Body of pancreas (tissue), 4 donors: ENCODE data around the gene TMEM170A. TPM values are rescaled to one million over a fixed set of nuclear protein-coding genes. Genes with fewer than 3 reads are reported as not detected.

Experiments used
- ATAC-seq: fragments of 150-250 bp; one replicate; pipeline ENCODE4 v1.9.1; 2016
- DNase-seq, 4 donors: peaks; one replicate each; pipeline ENCODE4 v3.0.0-alpha.2; 2019
- H3K27ac ChIP-seq, 4 donors: fragments of 200-600 bp; sonication (generic); 1 replicate in 3 of 4; 2 replicates in 1 of 4; pipeline versions ENCODE4 v1.5.1 to v1.6.1; 2016 to 2019; ENCODE audit warnings: mild to moderate bottlenecking in 1 of 4, mixed read lengths in 1 of 4, moderate library complexity in 1 of 4
- H3K27me3 ChIP-seq, 2 donors: fragments of 200-600 bp; sonication (generic); one replicate each; pipeline ENCODE4 v1.6.0; 2016; ENCODE audit warnings: mild to moderate bottlenecking in 1 of 2
- H3K36me3 ChIP-seq, 2 donors: fragments of 200-600 bp; sonication (generic); replicated peaks in 1 of 2; 2 replicates each; pipeline ENCODE4 v1.5.1; 2016; ENCODE audit warnings: low read depth in 2 of 2; ENCODE audit not compliant: insufficient read depth in 1 of 2
- H3K4me1 ChIP-seq: fragments of 200-600 bp; sonication (generic); one replicate; pipeline ENCODE4 v1.6.0; 2016
- H3K4me3 ChIP-seq, 2 donors: fragments of 200-600 bp; sonication (generic); 1 replicate in 1 of 2; 2 replicates in 1 of 2; pipeline ENCODE4 v1.5.1; 2016 to 2019
- H3K9me3 ChIP-seq, 3 donors: fragments of 200-600 bp; sonication (generic); 1 replicate in 2 of 3; 2 replicates in 1 of 3; pipeline ENCODE4 v1.5.1; 2016
- CTCF ChIP-seq, 7 experiments: fragments of 450-650 bp in 4 of 7; fragments of 200-600 bp in 3 of 7; sonication (generic) in 3 of 7; IDR thresholded peaks; one replicate each; pipeline ENCODE4 v1.5.1; 2016 to 2019; ENCODE audit warnings: antibody characterized with exemption in 7 of 7
- POLR2A ChIP-seq, 3 donors: fragments of 450-650 bp; IDR thresholded peaks; one replicate each; pipeline ENCODE4 v1.6.1; 2016; ENCODE audit warnings: antibody characterized with exemption in 3 of 3, mild to moderate bottlenecking in 2 of 3
- WGBS, 2 donors: methylation state at CpG; one replicate each; pipeline ENCODE4 v1.1.5; 2017; 5-methylcytosine and 5-hydroxymethylcytosine counted together
- intact Hi-C: fragments of 100-400 bp; cut with DNase I; formaldehyde crosslinking; loops from one replicate; pipeline ENCODE4 v1.15.1; 2023
- total RNA-seq, 2 donors: library from RNA; depleted of rRNA; stranded (reverse); fragments of >200 nt; gene quantifications; one replicate each; pipeline ENCODE4 v1.1.0, GENCODE V29; 2016

Gene TMEM170A
- total RNA-seq, 2 donors from 2014 or later: 17.1 TPM

GRCh38 chr16:75495076-75495674 lies 30.7 kb upstream of the TMEM170A start, which contains the start of gene CHST6:
TSS of gene CHST6 (minus strand) at chr16:75495441. CDS start at chr16:75479828, 15,613 bp downstream.
- H3K4me1 ChIP-seq: peaks cover 31% of the 10 kb centered on the region
- TF ChIP-seq CTCF (IDR thresholded peaks at IDR 0.05) (no peak), POLR2A (IDR thresholded peaks at IDR 0.05) (no peak)
- no peaks in the 10 kb centered on the region for H3K36me3 ChIP-seq
- WGBS, 2 donors: 7 to 8% methylated on average over 7 to 37 of the region's 43 CpGs
- DNase-seq (peak in 3 of 4 donors; percentile 11 to 38 (median 25)), ATAC-seq (peak; percentile 61)
- H3K27me3 ChIP-seq: peaks cover 0 to 3% of the 10 kb centered on the region in 2 donors
- no peak within 1 kb of the TSS for H3K4me3 ChIP-seq
- H3K9me3 ChIP-seq: no peaks in the 10 kb centered on the region
- intact Hi-C loops: no loop called here
- no peak within 1 kb of the TSS for H3K27ac ChIP-seq

GRCh38 chr16:75494661-75495075 lies 30.2 kb upstream of the TMEM170A start:
- TF ChIP-seq CTCF (IDR thresholded peaks at IDR 0.05): no peak
- no peak for TF ChIP-seq POLR2A (IDR thresholded peaks at IDR 0.05)
- peaks cover 0 to 3% of the 10 kb centered on the region in 2 donors for H3K27me3 ChIP-seq
- H3K4me1 ChIP-seq: peaks cover 31% of the 10 kb centered on the region
- H3K36me3 ChIP-seq: no peaks in the 10 kb centered on the region
- H3K4me3 ChIP-seq: no peak overlapping the region
- WGBS, 2 donors: 13 to 18% methylated on average over 9 to 26 of the region's 26 CpGs
- ATAC-seq (peak; percentile 33), DNase-seq (no peak)
- no peak overlapping the region for H3K27ac ChIP-seq
- no peaks in the 10 kb centered on the region for H3K9me3 ChIP-seq
- intact Hi-C loops: no loop called here

- no peak overlapping the region for H3K4me3 ChIP-seq
- 80 to 89% methylated on average over 4 to 5 of the region's 5 CpGs for WGBS, 2 donors
- peaks cover 31% of the 10 kb centered on the region for H3K4me1 ChIP-seq
- H3K27ac ChIP-seq: no peak overlapping the region
- H3K36me3 ChIP-seq: no peaks in the 10 kb centered on the region
- H3K9me3 ChIP-seq: no peaks in the 10 kb centered on the region
- TF ChIP-seq CTCF (IDR thresholded peaks at IDR 0.05): no peak
- no peak for TF ChIP-seq POLR2A (IDR thresholded peaks at IDR 0.05)
- H3K27me3 ChIP-seq: peaks cover 0 to 3% of the 10 kb centered on the region in 2 donors
- intact Hi-C loops: no loop called here
- no peak for DNase-seq
- no peak for ATAC-seq
Measured at GRCh38 chr16:75494184-75494583, 29.7 kb upstream of the TMEM170A start.

- Histone ChIP-seq H3K27me3 (peaks cover 0 to 3% of the 10 kb centered on the region in 2 donors), H3K4me1 (peaks cover 13% of the 10 kb centered on the region), H3K36me3 (no peaks in the 10 kb centered on the region), H3K4me3 (no peak overlapping the region), H3K9me3 (no peaks in the 10 kb centered on the region), H3K27ac (no peak overlapping the region)
- ATAC-seq (no peak), DNase-seq (peak in 1 of 4 donors; percentile 38)
- TF ChIP-seq CTCF (IDR thresholded peaks at IDR 0.05): no peak
- TF ChIP-seq POLR2A (IDR thresholded peaks at IDR 0.05): no peak
- intact Hi-C loops: no loop called here
- 63 to 67% methylated on average over 1 of the region's 1 CpG for WGBS, 2 donors
Measured at GRCh38 chr16:75491876-75492275, 27.4 kb upstream of the TMEM170A start.

GRCh38 chr16:75488322-75488721 lies 23.8 kb upstream of the TMEM170A start:
- Histone ChIP-seq H3K36me3 (no peaks in the 10 kb centered on the region), H3K4me1 (no peaks in the 10 kb centered on the region), H3K27me3 (no peaks in the 10 kb centered on the region), H3K27ac (no peak overlapping the region), H3K9me3 (no peaks in the 10 kb centered on the region), H3K4me3 (no peak overlapping the region)
- ATAC-seq (no peak), DNase-seq (no peak)
- TF ChIP-seq POLR2A (IDR thresholded peaks at IDR 0.05) (no peak), CTCF (IDR thresholded peaks at IDR 0.05) (no peak)
- 88 to 93% methylated on average over 2 of the region's 2 CpGs for WGBS, 2 donors
- intact Hi-C loops: no loop called here
